ENCODE measurements around the gene SMURF1.

The SMURF1 gene

DNA sequence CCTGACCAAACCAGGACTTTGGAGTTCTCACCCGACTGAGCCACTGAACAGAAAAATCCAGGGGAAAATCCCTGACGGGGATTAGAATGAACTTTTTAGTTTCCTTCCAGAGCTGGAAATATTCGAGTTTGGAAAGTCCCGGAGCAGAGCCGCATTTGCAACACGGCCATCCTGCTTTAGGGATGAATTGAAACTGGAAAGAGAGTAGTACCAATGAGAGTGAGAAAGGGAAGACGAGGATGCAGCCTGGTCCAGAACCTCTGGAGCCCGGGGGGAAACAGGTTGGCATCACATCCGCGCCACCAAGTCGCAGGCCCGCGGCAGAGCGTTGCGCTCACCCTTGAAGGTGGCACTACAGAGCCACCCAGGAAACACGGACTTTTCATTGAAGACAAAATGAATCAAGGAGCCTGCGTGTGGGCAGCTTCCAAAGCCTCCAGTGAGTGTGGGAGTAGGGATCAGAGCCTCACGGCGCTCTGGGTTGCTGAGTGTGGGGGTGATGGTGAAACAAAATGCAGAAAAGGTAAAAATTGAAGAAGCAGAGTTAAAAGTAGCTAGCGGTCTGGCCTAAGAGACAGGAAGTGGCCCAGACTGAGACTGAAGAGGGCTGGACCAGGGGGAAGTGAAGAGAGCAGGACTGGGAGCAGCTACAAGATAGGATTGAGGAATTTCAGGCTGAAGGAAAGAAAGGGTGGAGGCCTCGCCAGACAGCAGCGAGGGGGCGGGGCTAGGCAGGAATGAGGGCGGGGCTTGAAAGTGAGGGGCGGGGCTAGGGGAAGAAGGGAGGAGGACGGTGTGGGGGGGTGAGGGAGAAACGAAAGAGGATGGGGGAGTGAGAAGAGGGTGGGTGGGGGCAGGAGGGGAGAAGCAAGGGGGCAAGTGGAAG is 1.8 kb downstream of the SMURF1 start:
- peak; percentile 54 for DNase-seq (ENCODE audit: insufficient read length, low spot score)

DNA sequence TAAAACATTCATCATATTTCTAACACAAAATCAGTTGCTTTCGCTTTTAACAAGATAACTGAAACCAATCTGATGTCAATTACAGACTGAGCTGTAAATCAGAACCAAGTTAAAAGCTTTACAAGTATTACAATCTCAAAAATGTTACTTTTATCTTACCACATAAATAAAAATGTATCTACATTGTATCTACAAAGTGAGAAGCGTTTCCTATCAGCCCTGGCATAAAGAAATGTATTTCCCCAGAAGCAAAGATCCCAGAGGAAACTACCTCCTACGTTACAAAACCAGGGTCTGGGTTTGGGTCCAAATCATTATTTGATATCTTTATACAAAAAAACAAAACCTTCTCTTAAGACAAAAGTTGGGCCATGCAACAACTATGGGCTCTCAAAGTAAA is 2.6 kb downstream of the SMURF1 start:
- no peak for DNase-seq (ENCODE audit: insufficient read length, low spot score)
- FAIRE-seq: no peak

More for the DNA sequence above, 1.8 kb downstream of the SMURF1 start:
- no peak for FAIRE-seq

DNA sequence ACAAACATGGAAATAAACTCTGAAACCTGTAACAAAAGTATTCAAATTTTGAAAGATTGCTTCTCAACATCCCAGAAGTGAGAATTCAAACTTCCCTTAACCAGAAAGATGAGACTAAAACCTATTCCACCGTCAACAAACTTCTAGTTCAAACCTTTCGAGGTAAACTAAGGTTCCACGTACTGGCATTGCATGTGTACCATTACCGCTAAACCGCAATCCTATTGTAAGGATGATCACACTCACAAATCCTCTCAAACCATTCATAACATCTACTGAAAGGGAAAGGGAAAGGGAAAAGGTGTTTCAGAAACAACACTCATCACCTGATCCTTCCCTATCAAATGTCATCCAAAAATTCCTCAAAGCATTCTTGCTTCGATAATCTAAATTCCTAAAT is 3.1 kb downstream of the SMURF1 start:
- DNase-seq (ENCODE audit: insufficient read length, low spot score) (no peak), FAIRE-seq (no peak)

DNA sequence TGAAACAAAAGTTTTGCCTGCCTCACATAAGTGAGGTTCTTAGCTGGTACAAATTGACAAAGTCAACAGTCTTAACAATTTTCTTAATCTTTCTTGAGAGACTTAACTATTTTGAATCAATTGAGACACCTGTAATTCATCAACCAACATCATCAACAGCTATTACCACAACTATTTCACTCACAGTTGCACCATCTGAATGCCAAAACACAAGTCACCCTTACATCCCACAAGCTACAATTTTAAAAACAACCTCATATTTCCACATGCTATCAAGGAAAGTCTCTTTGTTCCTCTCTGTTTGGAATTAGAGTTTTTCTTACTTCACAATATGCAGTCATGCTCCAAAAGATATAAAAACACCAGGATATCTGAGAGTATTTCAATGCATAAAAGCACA is 4.9 kb downstream of the SMURF1 start:
- FAIRE-seq (no peak), DNase-seq (ENCODE audit: insufficient read length, low spot score) (no peak)

DNA sequence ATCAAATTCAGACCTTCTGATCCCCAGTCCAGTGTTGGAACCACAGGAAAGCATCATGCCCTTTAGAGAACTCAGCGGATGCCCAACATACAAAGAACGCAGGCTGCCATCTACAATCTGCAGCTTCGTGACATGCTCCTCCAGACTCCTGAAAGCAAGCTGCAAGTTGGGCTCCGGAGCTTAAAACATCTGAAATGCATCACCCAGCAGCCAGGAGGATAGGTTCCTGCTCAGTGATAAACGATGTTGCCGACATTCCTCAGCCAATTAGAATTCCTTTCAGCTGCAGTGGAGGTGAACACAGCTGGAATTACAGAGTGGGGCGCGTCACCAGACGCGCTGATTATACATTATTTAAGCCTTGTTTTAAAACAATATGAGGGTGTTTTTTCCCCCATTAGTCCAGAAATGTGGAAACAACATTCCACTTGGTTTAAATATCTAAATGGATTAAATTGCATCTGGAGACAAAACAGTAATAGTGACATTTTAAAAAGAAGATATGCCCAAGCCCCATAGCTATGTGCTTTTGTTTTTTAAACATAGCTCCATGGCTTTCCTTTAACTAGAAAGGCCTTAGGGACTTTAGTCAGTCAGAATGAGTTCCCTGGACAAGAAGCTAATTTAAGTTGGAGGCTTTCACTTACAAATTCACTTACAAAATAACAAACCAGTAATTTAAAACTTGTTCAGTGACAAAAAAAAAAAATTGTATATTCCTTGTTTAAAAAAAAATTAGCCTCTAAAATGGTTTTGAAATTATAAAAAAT is 6.3 kb downstream of the SMURF1 start:
- FAIRE-seq (no peak), DNase-seq (ENCODE audit: insufficient read length, low spot score) (peak; percentile 31)

DNA sequence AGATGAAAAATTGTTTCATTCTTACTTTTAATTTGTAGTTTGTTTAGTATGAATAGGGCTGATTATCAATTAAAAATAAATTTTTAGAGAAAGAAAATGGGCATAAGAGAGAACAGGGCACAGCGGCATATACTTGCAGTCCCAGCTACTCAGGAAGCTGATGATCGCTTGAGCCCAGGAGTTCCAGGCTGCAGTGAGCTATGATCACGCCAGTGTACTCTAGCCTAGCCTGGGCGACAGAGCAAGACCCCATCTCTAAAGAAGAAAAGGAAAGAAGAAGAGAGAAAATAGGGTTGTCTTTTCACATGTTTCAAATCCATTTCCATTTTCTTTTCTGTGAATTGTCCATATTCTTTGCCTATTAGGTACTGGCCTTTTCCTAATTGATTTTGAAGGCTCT is 8.0 kb downstream of the SMURF1 start:
- FAIRE-seq: no peak
- DNase-seq (ENCODE audit: insufficient read length, low spot score): no peak

DNA sequence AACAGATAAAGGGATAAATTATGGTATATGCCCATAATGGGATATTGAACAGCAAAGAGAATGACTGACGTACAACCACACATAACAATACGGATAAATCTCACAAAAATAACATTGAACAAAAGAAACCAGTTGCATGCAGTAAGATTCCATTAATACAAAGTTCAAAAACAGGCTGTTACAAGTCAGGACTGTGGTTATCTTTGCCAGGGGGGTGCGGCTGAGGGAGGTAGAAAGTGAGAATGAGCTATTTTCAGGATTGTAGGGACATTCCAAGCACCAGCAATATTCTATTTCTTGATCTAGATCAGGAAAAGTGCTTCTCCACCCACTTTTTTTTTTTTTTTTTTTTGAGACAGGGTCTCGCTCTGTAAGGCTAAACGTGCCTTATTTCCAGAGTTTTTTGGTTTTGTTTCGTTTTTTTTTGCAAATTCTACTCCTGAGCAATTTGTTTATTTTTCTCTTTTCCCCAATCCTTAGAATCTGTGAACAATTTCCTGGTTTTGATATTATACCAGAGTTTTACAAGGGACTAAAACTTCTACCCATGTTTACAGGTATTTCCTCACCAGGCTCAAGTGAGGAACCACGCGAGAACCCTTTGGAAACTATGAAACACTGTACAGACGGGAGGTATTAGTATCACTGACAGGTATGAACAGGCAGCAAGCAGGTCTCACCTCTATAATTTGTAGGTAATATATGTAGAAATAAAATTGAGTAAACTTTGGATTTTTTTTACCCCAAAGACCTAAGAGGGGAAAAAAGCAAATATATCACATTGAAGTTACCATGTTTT is 9.9 kb downstream of the SMURF1 start:
- FAIRE-seq (no peak), DNase-seq (ENCODE audit: insufficient read length, low spot score) (no peak)

DNA sequence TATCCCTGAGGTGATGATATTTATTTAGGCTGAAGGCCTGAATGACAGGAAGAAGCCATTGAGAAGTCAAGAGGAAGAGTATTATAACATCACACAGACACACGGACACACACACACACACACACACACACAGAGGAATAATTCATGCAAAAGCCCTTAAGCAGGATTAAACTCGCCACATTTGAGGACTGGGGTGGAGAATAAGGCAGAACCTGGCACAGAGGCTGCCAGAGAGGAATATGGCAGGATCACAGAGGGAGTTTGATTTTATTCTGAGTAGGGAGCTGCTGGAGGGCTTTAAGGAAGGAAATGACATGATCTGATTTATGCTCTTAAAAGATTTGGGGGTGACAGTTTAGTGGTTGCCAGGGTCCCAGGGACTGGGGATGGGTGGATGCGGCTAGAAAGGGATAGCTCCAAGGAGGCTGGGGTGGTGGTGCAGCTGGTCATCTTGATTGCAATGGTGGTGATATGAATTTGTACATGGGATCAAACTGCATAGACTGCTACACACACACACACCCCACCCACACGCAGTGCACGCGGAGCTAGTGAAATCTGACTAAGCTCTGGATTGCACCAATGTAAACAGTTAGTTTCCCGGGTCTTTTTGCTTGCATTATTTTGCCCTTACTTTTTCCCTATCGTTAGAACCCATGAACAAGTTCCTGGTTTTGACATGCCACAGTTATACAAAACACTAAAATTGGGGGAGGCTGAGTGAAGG is 11.2 kb downstream of the SMURF1 start:
- FAIRE-seq (no peak), DNase-seq (ENCODE audit: insufficient read length, low spot score) (no peak)

DNA sequence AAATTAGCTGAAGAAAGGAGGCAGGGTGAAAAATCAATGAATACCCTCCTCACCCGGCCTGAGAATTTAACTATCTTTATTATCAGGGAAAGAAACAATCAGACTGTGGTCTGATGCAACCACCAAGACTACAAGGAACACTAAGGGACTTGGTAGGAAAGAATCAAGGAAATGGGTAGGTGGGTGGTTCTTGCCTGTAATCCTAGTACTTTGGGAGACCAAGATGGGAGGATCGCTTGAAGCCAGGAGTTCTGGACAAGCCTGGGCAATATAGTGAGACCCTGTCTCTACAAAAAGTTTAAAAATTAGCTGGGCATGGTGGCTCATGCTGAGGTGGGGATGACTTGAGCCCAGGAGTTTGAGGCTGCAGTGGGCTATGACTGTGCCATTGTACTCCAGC is 12.6 kb downstream of the SMURF1 start:
- FAIRE-seq: no peak
- no peak for DNase-seq (ENCODE audit: insufficient read length, low spot score)

DNA sequence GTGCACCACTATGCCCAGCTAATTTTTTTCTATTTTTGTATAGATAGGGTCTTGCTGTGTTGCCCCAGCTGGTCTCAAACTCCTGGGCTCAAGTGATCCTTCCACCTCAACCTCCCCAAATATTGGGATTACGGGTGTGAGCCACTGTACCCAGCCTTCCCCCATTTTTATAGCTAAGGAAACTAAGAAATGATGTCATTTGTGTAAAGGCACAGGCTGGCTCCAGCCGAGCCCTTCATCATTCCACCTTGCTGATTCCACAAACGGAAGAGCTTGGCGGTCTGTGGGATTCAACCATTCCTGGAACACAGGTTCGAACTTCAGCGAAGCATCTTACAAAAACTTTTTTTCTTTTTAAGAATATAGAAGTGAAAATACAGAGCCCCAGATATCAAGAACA is 14.4 kb downstream of the SMURF1 start:
- no peak for FAIRE-seq
- DNase-seq (ENCODE audit: insufficient read length, low spot score): no peak

DNA sequence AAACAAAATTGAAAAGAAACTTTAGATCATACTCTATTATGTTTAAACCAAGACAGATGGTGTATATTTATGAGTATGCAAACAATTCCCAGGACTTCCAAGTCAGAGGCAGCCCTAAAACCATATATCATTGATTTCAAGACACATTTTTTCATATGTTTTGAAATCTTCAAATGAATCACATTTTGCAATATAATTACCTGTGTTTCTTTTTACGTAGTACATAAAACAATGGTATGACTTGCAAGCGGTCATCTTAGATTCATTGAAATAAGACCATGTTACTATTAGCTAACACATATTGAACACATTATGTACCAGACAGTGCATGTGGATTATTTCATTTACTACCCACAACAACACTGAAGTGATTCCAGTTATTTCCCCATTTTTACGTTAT is 14.9 kb downstream of the SMURF1 start:
- DNase-seq (ENCODE audit: insufficient read length, low spot score) (no peak), FAIRE-seq (no peak)

DNA sequence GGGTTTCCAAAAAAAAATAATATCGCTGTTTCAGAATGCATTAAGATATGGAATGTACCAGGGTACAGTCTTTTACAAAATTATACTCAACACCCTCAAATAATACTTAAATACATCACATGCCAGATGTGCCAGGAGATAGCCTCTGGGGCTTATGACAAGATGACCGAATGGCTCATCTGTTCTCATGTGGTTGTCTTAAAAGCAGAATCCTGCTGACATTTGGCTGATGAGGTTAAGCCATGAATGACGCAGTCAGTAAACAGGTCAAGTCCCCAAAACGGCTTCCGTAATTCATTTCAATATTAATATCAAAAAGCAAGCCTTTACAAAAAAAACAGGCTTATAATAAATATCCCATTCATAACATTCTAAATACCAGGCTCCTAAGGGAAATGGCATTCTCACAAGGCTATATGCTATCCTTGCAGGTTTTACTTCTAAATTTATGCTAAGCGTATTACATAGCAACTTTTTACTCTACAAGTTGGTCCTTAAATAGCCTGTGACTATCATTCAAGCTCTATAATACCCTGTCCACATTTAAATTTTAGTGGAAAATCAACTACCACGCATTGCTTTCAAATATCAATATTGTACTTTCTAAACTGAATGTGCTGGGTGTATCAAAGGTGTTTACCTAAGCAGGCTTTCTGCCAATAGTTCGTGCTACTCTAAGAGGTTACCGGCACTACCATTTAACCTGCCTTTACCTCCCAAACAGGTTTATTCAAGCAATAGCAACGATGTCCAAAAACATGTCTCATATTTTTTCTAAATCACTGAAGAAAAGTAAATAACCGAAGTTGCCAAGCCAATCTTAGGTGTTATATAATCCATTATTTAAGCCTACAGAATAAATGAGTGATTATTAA is 15.6 kb downstream of the SMURF1 start:
- no peak for DNase-seq (ENCODE audit: insufficient read length, low spot score)
- FAIRE-seq: no peak

DNA sequence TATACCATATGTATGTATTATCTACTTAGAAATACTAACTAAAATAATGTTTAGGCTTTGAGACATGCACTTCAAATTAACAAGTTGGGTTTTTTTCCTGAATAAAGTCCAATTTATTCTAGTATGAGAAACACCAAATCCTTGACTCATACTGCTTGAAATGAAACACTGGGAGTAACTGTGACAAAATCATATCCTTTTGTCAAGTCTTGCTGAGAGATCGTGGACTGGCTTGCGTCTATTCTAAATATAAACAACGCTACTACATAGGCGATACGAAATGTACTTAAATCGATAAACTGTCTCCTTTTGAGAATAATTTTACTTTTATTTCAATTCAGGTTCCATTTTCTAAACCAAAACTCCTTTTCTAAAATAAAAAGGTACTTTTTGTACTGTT is 16.3 kb downstream of the SMURF1 start:
- no peak for FAIRE-seq
- DNase-seq (ENCODE audit: insufficient read length, low spot score): no peak

DNA sequence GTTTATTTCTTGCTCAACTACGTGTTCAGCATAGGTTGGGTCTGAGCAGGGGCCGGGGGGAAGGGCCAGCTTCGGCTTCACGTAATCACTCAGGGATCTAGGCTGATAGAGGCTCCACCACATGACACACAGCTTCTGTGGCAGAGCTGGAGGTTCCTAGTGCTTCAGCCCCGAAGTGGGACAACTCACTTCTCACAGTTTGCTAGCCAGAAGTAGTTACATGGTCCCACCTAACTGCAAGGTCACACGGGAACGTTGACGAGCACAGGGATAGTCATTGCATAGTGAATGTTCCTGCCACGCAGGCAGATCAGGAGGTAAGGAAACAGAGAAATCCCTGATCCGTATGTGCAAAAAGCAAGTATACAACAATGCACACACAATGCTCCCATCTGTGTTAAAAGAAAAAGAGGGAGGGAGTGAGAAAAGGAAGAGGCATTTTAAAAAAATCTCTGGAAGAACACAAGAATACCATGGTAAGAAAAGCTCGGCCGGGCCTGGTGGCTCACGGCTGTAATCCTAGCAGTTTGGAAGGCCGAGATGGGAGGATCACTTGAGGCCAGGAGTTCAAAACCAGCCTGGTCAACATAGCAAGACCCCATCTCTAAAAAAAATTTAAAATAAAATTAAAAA is 16.9 kb downstream of the SMURF1 start:
- FAIRE-seq (no peak), DNase-seq (ENCODE audit: insufficient read length, low spot score) (no peak)

DNA sequence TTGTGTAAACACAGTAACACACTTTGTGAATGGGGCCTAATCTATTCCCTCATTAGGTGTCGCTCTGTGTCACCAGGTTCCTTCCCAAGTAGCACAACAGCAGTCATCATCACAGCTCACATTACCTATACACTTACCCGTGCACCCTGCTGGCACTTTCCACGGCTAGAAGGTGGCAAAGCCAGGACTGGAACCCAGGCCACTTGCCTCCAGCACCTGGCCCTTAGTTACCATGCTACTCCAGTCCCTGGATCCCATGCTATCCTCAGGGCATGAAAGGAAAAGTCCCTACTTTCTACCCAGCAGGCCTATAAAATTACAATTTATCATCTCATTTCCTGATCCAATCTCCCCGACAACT is 18.4 kb downstream of the SMURF1 start:
- no peak for DNase-seq (ENCODE audit: insufficient read length, low spot score)
- FAIRE-seq: no peak

DNA sequence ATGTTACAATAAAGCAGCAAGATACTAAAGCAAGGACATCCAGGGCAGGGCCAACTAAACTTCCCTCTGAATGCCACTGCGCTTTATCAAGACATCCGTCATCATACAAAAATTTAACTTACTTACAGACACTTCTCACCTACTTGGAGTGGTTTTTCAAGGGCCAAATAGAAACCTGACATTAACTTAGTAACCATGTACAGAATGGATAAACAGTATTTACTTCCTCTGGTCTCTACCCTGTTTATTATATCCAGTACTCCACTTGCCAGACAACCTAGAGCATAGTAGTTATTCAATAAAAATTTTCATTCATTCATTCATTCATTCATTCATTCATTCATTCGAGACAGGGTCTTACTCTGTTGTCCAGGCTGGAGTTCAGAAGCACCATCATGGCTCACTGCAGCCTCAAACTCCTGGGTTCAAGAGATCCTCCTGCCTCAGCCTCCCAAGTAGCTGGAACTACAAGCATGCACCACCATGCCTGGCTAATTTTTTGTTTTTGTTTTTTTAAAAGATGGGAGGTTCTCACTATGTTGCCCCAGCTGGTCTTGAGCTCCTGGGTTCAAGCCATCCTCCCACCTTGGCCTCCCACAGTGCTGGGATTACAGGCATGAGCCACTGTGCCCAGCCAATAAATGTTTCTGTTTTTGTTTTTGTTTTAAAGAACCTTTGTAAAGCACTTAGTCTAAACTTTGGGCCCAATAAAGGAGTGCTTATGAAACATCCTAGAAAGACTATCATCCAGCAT is 19.0 kb downstream of the SMURF1 start:
- DNase-seq (ENCODE audit: insufficient read length, low spot score) (no peak), FAIRE-seq (no peak)

DNA sequence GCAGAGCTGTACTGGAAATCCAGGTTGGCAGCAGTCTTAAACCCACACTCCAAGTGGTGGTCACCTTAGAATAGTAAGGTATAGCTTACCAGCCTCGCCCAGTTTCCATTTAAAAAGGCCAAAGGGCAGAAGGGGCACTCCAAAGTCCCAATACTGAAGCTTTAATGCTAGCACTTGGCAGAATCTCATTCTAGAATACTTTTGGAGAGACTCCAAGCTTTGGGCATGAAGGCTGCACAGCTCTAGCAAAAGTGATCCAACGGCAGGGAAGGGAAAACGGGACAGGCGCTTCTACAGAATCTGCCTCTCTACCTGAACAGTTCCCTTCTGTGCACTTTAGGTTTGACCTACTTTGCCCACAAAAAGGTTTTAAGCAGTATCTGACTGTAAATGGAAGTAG is 19.7 kb downstream of the SMURF1 start:
- DNase-seq (ENCODE audit: insufficient read length, low spot score): no peak

DNA sequence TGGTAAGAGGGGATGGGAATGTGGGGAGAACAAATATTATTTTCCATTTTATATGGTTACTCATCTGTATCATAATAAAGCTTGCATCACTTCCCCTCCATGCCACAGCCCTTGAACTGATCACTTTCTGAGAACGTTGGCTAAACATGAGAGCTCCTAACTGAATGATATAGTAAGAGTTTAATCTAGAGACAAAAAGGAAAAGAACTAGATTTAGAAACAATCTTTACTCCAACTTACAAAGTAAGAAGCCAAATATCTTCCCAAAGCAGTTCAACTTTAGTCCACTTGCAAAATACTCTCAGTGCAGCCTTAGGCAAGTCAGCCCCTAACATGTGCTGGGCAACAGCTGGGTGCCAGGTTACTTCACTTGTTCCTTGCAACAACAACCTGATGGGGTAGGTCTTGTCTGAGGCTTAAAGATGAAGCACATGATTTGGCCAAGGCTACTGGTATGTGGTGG is 20.3 kb downstream of the SMURF1 start:
- DNase-seq (ENCODE audit: insufficient read length, low spot score): no peak
- FAIRE-seq: no peak

More for the DNA sequence above, 19.7 kb downstream of the SMURF1 start:
- no peak for FAIRE-seq

Data from HTR-8/SVneo (cell line).